Vein endothelial cell (primary cell): ENCODE results near the gene ACSL1. TPM values are rescaled to one million over a fixed set of nuclear protein-coding genes. Genes with fewer than 3 reads are reported as not detected.

Experiments used
- small RNA-seq: library from RNA; depleted of rRNA; stranded (forward); fragments of <200 nt; gene quantifications from one replicate; pipeline ENCODE3, GENCODE V24; 2012
- total RNA-seq: library from RNA; depleted of rRNA; stranded (reverse); fragments of >200 nt; gene quantifications from 2 replicates; pipeline ENCODE4 v1.2.3, GENCODE V29; 2012

Gene ACSL1
- 13.4 and 17.8 TPM in 2 replicates for total RNA-seq

GRCh38 chr4:184825896-184826690 is at the start of gene ACSL1:
ACSL1 (minus strand) TSS chr4:184825968; CDS start chr4:184803514, 22,454 bp downstream.

GRCh38 chr4:184733654-184734524 is 91.9 kb downstream of the ACSL1 start, which contains the start of gene CENPU:
CENPU (minus strand) TSS chr4:184734096; CDS start chr4:184734062, 34 bp downstream.

Small RNA genes within 50 kb of the gene (small RNA-seq; reads per million reads assigned to genes)
- not detected for gene MIR3945

Other genes starting within 250 kb of the ACSL1 start
- 47.4 and 68.1 TPM in 2 replicates for gene CASP3, start 176.5 kb downstream of the ACSL1 start, total RNA-seq
- gene PRIMPOL, start 176.2 kb downstream of the ACSL1 start, total RNA-seq, result 5.2 and 8.0 TPM in 2 replicates
- gene CENPU, start 91.9 kb downstream of the ACSL1 start, total RNA-seq, result 17.0 and 25.9 TPM in 2 replicates
- not detected in 2 replicates for gene HELT, start 192.5 kb upstream of the ACSL1 start, total RNA-seq